Heart left ventricle (tissue), 13 donors: ENCODE data around the gene ALDH18A1.

Experiments used
- POLR2A ChIP-seq, 2 donors: fragments of 450-650 bp; IDR thresholded peaks; one replicate each; pipeline ENCODE4 v1.6.1; 2017; ENCODE audit warnings: antibody characterized with exemption in 2 of 2, mild to moderate bottlenecking in 2 of 2, moderate library complexity in 2 of 2
- TF ChIP-seq, protein P1 (sequence below), 12 donors: fragments of 200-600 bp; sonication (generic) in 4 of 12; IDR thresholded peaks; one replicate each; pipeline versions ENCODE4 v1.5.0 to v1.8.0; 2018 to 2022; ENCODE audit warnings: antibody characterized with exemption in 12 of 12, mild to moderate bottlenecking in 5 of 12
- donor health status: ischemic (EF 13 %, LVEDD 7.1; RV severe dilation, severe dysfunction).
- donor health status: DM: no; HTN: yes; CAD: no.
- donor health status: DM: no; HTN: no; CAD: no.
- donor health status: ischemic (EF 25% LVEDD 6.9; RV normal size, moderate dysfunction).
- donor health status: ischemic (EF 25% LVEDD 5.7; RV mildly dilated, moderate dysfunction).
- donor health status: ischemic (EF 35%, LVEDD 5.7; RV mildly dilated, moderate dysfunction).
- donor health status: nonischemic (EF 11% LVEDD 7.7; RV severe dilation, severe dysfunction).
- donor health status: DM: yes; HTN: yes; CAD: no.
- donor health status: PGD.
- donor health status: ischemic (EF 29% LVEDD 5.4; RV normal size, mild dysfunction).
- donor health status: nonischemic (EF 23%, LVEDD 6.1; RV moderate dilation, normal function).

DNA sequence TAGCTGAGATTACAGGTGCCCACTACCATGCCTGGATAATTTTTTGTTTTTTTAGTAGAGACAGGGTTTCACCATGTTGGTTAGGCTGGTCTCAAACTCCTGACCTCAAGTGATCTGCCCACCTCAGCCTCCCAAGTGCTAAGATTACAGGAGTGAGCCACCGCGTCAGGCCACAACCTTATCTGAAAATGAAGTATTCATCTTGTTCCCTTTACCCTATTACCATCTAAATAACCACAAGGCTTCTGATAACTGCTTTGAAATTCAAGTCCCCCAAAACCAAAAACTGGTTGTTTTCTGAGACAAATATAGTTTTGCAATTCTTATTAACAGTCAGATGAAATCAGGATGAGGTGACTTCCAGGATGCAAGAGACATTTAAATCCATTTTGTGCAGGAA is 34.8 kb upstream of the ALDH18A1 start:
- TF ChIP-seq, protein P1, sequence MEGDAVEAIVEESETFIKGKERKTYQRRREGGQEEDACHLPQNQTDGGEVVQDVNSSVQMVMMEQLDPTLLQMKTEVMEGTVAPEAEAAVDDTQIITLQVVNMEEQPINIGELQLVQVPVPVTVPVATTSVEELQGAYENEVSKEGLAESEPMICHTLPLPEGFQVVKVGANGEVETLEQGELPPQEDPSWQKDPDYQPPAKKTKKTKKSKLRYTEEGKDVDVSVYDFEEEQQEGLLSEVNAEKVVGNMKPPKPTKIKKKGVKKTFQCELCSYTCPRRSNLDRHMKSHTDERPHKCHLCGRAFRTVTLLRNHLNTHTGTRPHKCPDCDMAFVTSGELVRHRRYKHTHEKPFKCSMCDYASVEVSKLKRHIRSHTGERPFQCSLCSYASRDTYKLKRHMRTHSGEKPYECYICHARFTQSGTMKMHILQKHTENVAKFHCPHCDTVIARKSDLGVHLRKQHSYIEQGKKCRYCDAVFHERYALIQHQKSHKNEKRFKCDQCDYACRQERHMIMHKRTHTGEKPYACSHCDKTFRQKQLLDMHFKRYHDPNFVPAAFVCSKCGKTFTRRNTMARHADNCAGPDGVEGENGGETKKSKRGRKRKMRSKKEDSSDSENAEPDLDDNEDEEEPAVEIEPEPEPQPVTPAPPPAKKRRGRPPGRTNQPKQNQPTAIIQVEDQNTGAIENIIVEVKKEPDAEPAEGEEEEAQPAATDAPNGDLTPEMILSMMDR (IDR thresholded peaks at IDR 0.05), result no peak
- no peak for TF ChIP-seq POLR2A (IDR thresholded peaks at IDR 0.05)
